HG03342 (cell line): ENCODE data around the gene OPHN1.

Source experiments
- ATAC-seq: cut with Tn5 transposase; IDR thresholded peaks from one replicate; pipeline ENCODE4 v1.9.1; 2021; ENCODE audit warnings: mild to moderate bottlenecking, moderate library complexity; ENCODE audit not compliant: unreplicated experiment

OPHN1 gene, protein sequence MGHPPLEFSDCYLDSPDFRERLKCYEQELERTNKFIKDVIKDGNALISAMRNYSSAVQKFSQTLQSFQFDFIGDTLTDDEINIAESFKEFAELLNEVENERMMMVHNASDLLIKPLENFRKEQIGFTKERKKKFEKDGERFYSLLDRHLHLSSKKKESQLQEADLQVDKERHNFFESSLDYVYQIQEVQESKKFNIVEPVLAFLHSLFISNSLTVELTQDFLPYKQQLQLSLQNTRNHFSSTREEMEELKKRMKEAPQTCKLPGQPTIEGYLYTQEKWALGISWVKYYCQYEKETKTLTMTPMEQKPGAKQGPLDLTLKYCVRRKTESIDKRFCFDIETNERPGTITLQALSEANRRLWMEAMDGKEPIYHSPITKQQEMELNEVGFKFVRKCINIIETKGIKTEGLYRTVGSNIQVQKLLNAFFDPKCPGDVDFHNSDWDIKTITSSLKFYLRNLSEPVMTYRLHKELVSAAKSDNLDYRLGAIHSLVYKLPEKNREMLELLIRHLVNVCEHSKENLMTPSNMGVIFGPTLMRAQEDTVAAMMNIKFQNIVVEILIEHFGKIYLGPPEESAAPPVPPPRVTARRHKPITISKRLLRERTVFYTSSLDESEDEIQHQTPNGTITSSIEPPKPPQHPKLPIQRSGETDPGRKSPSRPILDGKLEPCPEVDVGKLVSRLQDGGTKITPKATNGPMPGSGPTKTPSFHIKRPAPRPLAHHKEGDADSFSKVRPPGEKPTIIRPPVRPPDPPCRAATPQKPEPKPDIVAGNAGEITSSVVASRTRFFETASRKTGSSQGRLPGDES

GRCh38 chrX:68433155-68433980 is at the start of gene OPHN1:
OPHN1 (minus strand) TSS chrX:68433495; CDS start chrX:68433020, 475 bp downstream.
- ATAC-seq = no peak

DNA sequence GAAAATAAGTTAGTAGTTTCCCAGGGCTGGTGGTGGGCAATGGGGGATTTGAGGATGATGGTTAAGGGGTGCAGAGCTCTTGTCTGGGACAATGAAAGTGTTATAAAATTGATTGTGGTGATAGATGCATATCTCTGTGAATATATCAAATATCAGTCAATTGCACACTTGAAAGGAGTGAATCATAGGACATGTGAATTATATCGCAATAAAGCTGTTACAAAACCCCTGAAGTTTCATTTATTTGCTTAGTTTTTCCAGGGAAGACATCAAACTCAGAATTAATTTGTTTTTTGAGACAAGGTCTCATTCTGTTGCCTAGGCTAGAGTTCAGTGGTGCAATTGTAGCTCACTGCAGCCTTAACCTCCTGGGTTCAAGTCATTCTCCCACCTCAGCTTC is 47.7 kb upstream of the OPHN1 start:
- no peak for ATAC-seq

DNA sequence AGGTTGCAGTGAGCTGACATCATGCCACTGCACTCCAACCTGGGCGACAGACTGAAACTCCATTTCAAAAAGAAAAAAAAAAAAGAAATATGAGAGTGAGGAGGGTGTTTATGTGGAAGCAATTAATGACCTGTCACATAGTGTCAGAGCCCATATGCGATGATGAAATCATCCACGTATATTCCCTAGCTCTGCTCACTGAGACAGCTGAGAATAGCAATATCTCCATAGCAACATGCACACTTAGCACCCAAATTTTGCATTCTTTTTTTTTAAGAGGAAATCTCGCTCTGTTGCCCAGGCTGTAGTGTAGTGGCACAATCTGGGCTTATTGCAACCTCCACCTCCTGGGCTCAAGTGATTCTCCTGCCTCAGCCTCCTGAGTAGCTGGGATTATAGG is 31.5 kb upstream of the OPHN1 start:
- ATAC-seq = no peak

DNA sequence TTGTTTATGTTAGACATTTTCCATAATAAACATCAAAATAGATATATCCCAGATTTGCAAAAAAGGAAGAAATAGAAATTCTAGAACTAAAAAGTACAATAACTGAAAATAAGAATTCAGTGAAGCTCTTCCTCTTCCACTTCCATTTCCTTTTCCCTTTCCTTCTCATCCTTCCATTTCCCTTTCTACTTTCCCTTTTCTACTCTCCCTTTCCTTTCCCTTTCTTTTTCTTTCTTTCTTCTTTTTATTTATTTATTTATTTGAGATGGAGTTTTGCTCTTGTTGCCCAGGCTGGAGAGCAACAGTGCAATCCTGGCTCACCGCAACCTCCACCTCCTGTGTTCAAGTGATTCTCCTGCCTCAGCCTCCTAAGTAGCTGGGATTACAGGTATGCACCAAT is 30.6 kb upstream of the OPHN1 start:
- no peak for ATAC-seq

- ATAC-seq = peak; percentile 61
Measured at GRCh38 chrX:68462653-68463052, 29.4 kb upstream of the OPHN1 start.

GRCh38 chrX:68462197-68462596 is 28.9 kb upstream of the OPHN1 start:
- no peak for ATAC-seq

DNA sequence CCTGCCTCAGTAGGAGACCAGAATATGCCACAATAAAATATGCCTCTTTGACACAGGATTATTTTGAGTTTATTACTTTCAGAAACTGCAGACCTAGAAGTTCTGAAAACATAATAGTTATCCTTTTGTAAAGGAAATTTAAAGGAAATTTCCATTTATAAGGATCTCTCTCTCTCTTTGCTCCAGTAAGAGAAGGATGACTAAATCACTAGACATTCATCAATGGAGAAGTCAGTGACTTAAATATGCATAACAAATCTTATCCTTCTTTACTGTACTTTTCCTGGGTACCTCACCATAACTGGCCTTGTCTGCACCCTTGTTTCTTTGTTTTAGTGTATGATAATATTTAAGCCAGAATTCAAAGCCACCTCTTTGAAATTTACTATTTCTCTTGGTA is 28.3 kb upstream of the OPHN1 start:
- ATAC-seq = no peak

- ATAC-seq = no peak
Measured at GRCh38 chrX:68461093-68461492, 27.8 kb upstream of the OPHN1 start.

GRCh38 chrX:68455151-68455510 is 21.8 kb upstream of the OPHN1 start:
- no peak for ATAC-seq

- ATAC-seq = no peak
Measured at GRCh38 chrX:68454476-68455150, 21.3 kb upstream of the OPHN1 start.

GRCh38 chrX:68451720-68452119 is 18.4 kb upstream of the OPHN1 start:
- no peak for ATAC-seq

DNA sequence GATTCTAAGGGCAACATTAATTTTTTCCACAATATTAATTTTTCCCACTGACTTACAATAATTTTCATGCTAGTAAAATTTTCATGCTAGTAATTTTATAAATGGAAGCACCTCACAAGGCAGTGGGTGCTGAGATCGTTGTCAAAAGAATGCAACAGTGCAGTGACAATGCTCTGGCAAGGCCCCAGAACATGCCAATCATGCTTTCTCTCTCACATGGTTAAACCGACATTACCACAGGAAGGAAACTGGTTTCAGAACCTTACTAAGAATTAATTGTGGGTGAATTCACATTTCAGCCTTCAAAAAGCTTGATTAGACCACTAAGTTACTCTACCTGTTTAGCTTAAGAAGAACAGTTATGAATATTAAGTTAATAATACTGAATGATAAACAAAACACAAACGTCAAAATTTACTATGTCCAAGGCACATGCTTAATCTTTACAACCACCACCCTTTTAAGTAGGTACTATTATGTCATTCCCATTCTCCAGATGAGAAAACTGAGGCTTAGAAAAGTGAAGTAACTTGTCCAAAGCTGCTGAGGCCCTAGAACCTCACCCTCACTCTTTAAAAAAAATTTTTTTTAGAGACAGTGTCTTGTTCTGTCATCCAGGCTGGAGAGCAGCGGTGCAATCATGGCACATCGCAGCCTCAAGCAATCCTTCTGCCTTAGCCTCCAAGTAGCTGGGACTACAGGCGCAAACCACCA is 10.0 kb upstream of the OPHN1 start:
- peak; percentile 64 for ATAC-seq

DNA sequence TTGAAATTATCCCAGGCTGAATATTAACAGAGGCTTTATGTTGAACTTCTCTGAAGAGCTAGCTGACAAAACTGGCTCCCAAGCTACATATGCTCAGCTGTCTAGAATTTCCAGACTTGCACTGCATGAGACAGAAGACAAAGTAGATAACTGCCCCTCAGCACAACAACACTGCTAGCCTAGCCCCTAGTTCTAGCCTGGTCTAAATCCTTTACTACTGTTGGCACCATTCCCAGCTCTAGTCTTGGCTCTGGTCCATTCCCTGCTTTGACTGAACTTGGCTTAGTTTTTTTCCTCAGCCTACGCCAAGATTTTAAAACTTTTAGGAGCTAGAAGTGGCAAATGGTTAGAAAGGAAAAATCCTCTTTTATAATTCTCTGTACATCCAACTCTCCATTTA is 7.6 kb upstream of the OPHN1 start:
- ATAC-seq = no peak

DNA sequence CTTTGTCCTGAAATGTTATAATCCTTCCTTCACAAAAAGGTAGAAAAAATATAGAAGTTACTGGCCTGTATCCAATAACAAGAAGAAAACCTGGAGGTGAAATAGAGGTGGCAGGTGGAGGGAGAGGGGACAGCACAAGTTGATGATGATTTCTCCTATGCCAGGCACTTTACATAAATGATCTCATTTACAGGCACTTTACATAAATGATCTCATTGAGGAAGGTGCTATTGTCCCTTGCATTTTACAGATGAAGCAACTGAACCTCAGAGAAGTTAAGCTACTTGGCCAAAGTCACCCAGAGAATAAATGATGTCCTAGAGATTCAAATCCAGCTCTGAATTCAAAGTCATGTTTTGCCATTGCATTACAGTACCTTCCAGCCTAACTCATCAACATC is 7.1 kb upstream of the OPHN1 start:
- no peak for ATAC-seq

DNA sequence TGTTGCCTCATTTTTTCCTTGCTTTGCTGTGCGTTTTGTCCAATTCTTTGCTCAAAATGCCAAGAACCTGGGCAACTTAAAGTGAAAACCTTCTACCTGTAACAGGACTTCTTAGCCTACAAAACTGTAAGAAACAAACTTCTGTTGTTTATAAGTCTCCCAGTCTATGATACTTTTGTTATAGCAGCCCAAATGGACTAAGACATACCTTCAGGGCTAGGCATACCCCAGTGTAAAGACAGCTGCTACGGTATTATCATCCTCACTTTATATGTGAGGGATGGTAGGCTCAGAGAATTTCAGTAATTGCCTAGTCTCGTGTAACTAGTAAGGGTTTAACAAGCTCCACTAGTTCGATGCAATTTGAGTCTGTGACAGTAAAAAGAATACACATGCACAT is 6.0 kb upstream of the OPHN1 start:
- ATAC-seq = no peak

DNA sequence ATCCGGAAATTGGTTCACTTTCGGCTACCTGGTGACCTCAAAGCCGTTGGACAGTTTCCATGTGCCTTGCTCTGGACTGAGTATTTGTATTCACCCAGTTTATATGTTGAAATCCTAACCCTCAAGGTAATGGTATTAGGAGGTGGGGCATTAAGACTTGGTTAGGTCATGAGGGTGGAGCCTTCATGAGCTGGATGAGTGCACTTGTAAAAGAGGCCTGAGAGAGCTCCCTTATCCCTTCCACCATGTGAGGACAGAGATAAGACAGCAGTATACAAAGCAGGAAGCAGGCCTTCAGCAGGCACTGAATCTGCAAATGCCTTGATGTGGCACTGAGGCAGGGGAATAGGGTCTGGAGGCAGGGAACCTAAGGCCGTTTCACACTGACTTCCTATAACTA is 5.3 kb upstream of the OPHN1 start:
- ATAC-seq = no peak

GRCh38 chrX:68433981-68434299 is 645 bp upstream of the OPHN1 start:
- no peak for ATAC-seq

GRCh38 chrX:68432648-68433047 is 647 bp downstream of the OPHN1 start:
- ATAC-seq = no peak

- ATAC-seq = no peak
Measured at GRCh38 chrX:68431836-68432235, 1.5 kb downstream of the OPHN1 start.

- ATAC-seq = no peak
Measured at GRCh38 chrX:68429216-68429615, 4.1 kb downstream of the OPHN1 start.
